SU-DHL-6 (cell line): ENCODE measurements around the gene JSRP1.

Experiments used
- H2AFZ ChIP-seq: fragments of 200-600 bp; sonication (generic); 2 replicates; pipeline ENCODE4 v1.6.1; 2014; ENCODE audit warnings: low read depth, mild to moderate bottlenecking, moderate library complexity, mixed read lengths, antibody characterized with exemption, low read length; ENCODE audit not compliant: severe bottlenecking
- H3F3A ChIP-seq: fragments of 200-600 bp; shearing (Covaris generic); 2 replicates; pipeline ENCODE4 v1.6.0; 2016; ENCODE audit warnings: antibody characterized with exemption, mild to moderate bottlenecking; ENCODE audit not compliant: insufficient read depth
- H3K27ac ChIP-seq: fragments of 200-600 bp; sonication (generic); 2 replicates; pipeline ENCODE4 v1.5.1; 2016; ENCODE audit warnings: low read depth, mild to moderate bottlenecking, low read length, moderate library complexity, mixed read lengths
- H3K27me3 ChIP-seq: fragments of 200-600 bp; sonication (generic), shearing (Covaris generic); 2 replicates; pipeline ENCODE4 v1.6.0; 2014; ENCODE audit warnings: mild to moderate bottlenecking, low read length
- H3K36me3 ChIP-seq: fragments of 200-600 bp; sonication (generic); 2 replicates; pipeline ENCODE4 v1.6.1; 2014; ENCODE audit warnings: mild to moderate bottlenecking, low read length, mixed read lengths
- H3K4me2 ChIP-seq: fragments of 300-600, 200-600 bp; shearing (Covaris generic), sonication (generic); 2 replicates; pipeline ENCODE4 v1.6.0; 2014; ENCODE audit warnings: low read length, low read depth, mild to moderate bottlenecking; ENCODE audit not compliant: poor library complexity, severe bottlenecking
- H3K4me3 ChIP-seq: fragments of 200-600 bp; sonication (generic); 2 replicates; pipeline ENCODE4 v1.5.1; 2014; ENCODE audit warnings: antibody characterized with exemption, low read length, mild to moderate bottlenecking, mixed read lengths; ENCODE audit not compliant: insufficient read depth, poor library complexity, severe bottlenecking
- H3K79me2 ChIP-seq: fragments of 200-600 bp; sonication (generic); 2 replicates; pipeline ENCODE4 v1.6.1; 2014; ENCODE audit warnings: mild to moderate bottlenecking, low read length, moderate library complexity; ENCODE audit not compliant: insufficient read depth
- H3K9ac ChIP-seq: fragments of 200-600 bp; sonication (generic); 2 replicates; pipeline ENCODE4 v1.7.0; 2014; ENCODE audit warnings: mild to moderate bottlenecking, low read length
- H3K9me2 ChIP-seq: fragments of 200-600 bp; sonication (generic); replicated peaks from 2 replicates; pipeline ENCODE4 v1.6.1; 2014; ENCODE audit warnings: low read length; ENCODE audit not compliant: insufficient read depth
- H3K9me3 ChIP-seq: fragments of 200-600 bp; sonication (generic); 2 replicates; pipeline ENCODE4 v1.6.1; 2014; ENCODE audit warnings: low read length, mixed read lengths; ENCODE audit not compliant: insufficient read depth
- H4K20me1 ChIP-seq: fragments of 200-600 bp; sonication (generic); 2 replicates; pipeline ENCODE4 v1.6.1; 2014; ENCODE audit warnings: low read depth, mild to moderate bottlenecking, antibody characterized with exemption, low read length, moderate library complexity, mixed read lengths
- CTCF ChIP-seq: fragments of 200-600 bp; sonication (generic); IDR thresholded peaks from one replicate; pipeline ENCODE4 v1.5.1; 2017; ENCODE audit warnings: antibody characterized with exemption, mild to moderate bottlenecking, low read length, moderate library complexity; ENCODE audit not compliant: insufficient read depth, poor library complexity, severe bottlenecking
- EZH2phosphoT487 ChIP-seq: fragments of 200-600 bp; sonication (generic), shearing (Covaris generic); conservative IDR thresholded peaks from 2 replicates; pipeline ENCODE4 v1.6.1; 2018; ENCODE audit warnings: mild to moderate bottlenecking, antibody characterized with exemption, low read length, moderate library complexity, mixed read lengths

JSRP1 gene

GRCh38 chr19:2228157-2229030 lies 27.8 kb downstream of the JSRP1 start:
- peak overlapping the region; percentile 88 for H3K4me2 ChIP-seq
- H4K20me1 ChIP-seq: no peaks in the 10 kb centered on the region
- H3K9me3 ChIP-seq: no peaks in the 10 kb centered on the region
- no peaks in the 10 kb centered on the region for H3K36me3 ChIP-seq
- peak overlapping the region; percentile 50 for H3K4me3 ChIP-seq
- H3F3A ChIP-seq: peaks cover 25% of the 10 kb centered on the region
- H3K27ac ChIP-seq: peak overlapping the region; percentile 99
- no peak for TF ChIP-seq EZH2phosphoT487
- no peak for TF ChIP-seq CTCF
- H3K9me2 ChIP-seq: no peaks in the 10 kb centered on the region
- peak overlapping the region; percentile 85 for H3K9ac ChIP-seq
- H3K27me3 ChIP-seq: no peaks in the 10 kb centered on the region
- H3K79me2 ChIP-seq: peaks cover 11% of the 10 kb centered on the region
- no peak overlapping the region for H2AFZ ChIP-seq

GRCh38 chr19:2227415-2228156 lies 28.6 kb downstream of the JSRP1 start:
- peaks cover 30% of the 10 kb centered on the region for H3F3A ChIP-seq
- peak overlapping the region; percentile 99 for H3K27ac ChIP-seq
- no peaks in the 10 kb centered on the region for H3K27me3 ChIP-seq
- H2AFZ ChIP-seq: no peak overlapping the region
- peak overlapping the region; percentile 50 for H3K4me3 ChIP-seq
- H3K9me3 ChIP-seq: no peaks in the 10 kb centered on the region
- peak overlapping the region; percentile 88 for H3K4me2 ChIP-seq
- H3K9me2 ChIP-seq: no peaks in the 10 kb centered on the region
- no peaks in the 10 kb centered on the region for H4K20me1 ChIP-seq
- no peaks in the 10 kb centered on the region for H3K36me3 ChIP-seq
- H3K79me2 ChIP-seq: peaks cover 11% of the 10 kb centered on the region
- peak overlapping the region; percentile 85 for H3K9ac ChIP-seq
- no peak for TF ChIP-seq CTCF

- no peaks in the 10 kb centered on the region for H3K36me3 ChIP-seq
These were observed 29.3 kb downstream of the JSRP1 start for GRCh38 chr19:2226840-2227360.

More at GRCh38 chr19:2226840-2227360, 29.3 kb downstream of the JSRP1 start:
- H3K27ac ChIP-seq: peak overlapping the region; percentile 99
- no peak overlapping the region for H2AFZ ChIP-seq
- no peaks in the 10 kb centered on the region for H3K9me3 ChIP-seq
- H3K79me2 ChIP-seq: peaks cover 11% of the 10 kb centered on the region
- peak overlapping the region; percentile 88 for H3K4me2 ChIP-seq
- H3K9me2 ChIP-seq: no peaks in the 10 kb centered on the region
- no peaks in the 10 kb centered on the region for H3K27me3 ChIP-seq
- TF ChIP-seq EZH2phosphoT487 (no peak), CTCF (no peak)
- peaks cover 27% of the 10 kb centered on the region for H3F3A ChIP-seq
- no peak overlapping the region for H3K4me3 ChIP-seq
- H3K9ac ChIP-seq: peak overlapping the region; percentile 85
- H4K20me1 ChIP-seq: no peaks in the 10 kb centered on the region
